HCT116 (cell line): ENCODE measurements around the gene TRAF2. TPM values are rescaled to one million over a fixed set of nuclear protein-coding genes. Genes with fewer than 3 reads are reported as not detected.

Experiments used
- ATAC-seq: fragments of 200-7000 bp; cut with Tn5 transposase; 2 replicates; pipeline ENCODE4 v1.9.1; 2020; ENCODE audit warnings: mild to moderate bottlenecking, moderate library complexity
- BruUV-seq: library from RNA; stranded (reverse); fragments of 400-500 nt; replicated peaks from 2 replicates; lab custom pipeline; 2021; lab: Mats Ljungman, UMichigan
- CTCF ChIA-PET: fragments of 300-600 bp; sonication (Branson Sonifier 250); formaldehyde crosslinking; loops from one replicate; lab custom pipeline; 2021; ENCODE audit warnings: antibody characterized with exemption; lab: Charles Lee
- POLR2A ChIA-PET: fragments of 300-600, 350-600 bp; sonication (Branson Sonifier 250); formaldehyde crosslinking; loops from one replicate; lab custom pipeline; 2021; ENCODE audit warnings: antibody characterized with exemption; lab: Charles Lee
- RAD21 ChIA-PET, 2 experiments: fragments of 300-600 bp; sonication (Branson Sonifier 250); formaldehyde crosslinking; loops; one replicate each; lab custom pipeline; 2023; ENCODE audit warnings: low total read pairs in 2 of 2; ENCODE audit not compliant: uncharacterized antibody in 2 of 2, unreplicated experiment in 2 of 2, low non-redundant PET in 1 of 2; lab: Charles Lee
- DNase-seq: peaks from one replicate; pipeline ENCODE4 v3.0.0-alpha.2; 2010; ENCODE audit warnings: low read depth, low spot score
- H2AFZ ChIP-seq: fragments of 200-600 bp; shearing (Covaris generic), sonication (generic); 2 replicates; pipeline ENCODE4 v1.6.1; 2017; ENCODE audit warnings: low read depth, mixed run types, mixed read lengths, antibody characterized with exemption, low read length; ENCODE audit not compliant: poor library complexity, severe bottlenecking
- H3K27ac ChIP-seq: 2 replicates; pipeline ENCODE4 v1.5.1; 2012; ENCODE audit warnings: low read depth, low read length
- H3K27me3 ChIP-seq: fragments of 200-600 bp; sonication (generic); 2 replicates; pipeline ENCODE4 v1.6.1; 2016; ENCODE audit warnings: mixed run types, low read length, mixed read lengths; ENCODE audit not compliant: insufficient read depth
- H3K36me3 ChIP-seq, 2 experiments: fragments of 200-500 bp in 1 of 2; fragments of 200-600 bp in 1 of 2; sonication (Bioruptor generic) in 1 of 2; sonication (generic) in 1 of 2; 2 replicates each; pipeline versions ENCODE4 v1.5.1 to v1.6.1; 2014 to 2016; ENCODE audit warnings: low read length in 2 of 2, inconsistent platforms in 1 of 2, mixed read lengths in 1 of 2, mixed run types in 1 of 2; ENCODE audit not compliant: insufficient read depth in 2 of 2, control insufficient read depth in 1 of 2
- H3K4me1 ChIP-seq, 2 experiments: fragments of 200-600 bp in 1 of 2; sonication (generic) in 1 of 2; 2 replicates each; pipeline versions ENCODE4 v1.5.1 to v1.6.1; 2012 to 2017; ENCODE audit warnings: low read length in 2 of 2, inconsistent platforms in 1 of 2, mild to moderate bottlenecking in 1 of 2, mixed read lengths in 1 of 2, mixed run types in 1 of 2, moderate library complexity in 1 of 2; ENCODE audit not compliant: insufficient read depth in 2 of 2, control insufficient read depth in 1 of 2
- H3K4me2 ChIP-seq: fragments of 200-600 bp; sonication (generic); 2 replicates; pipeline ENCODE4 v1.6.1; 2017; ENCODE audit warnings: mixed run types, low read length, mixed read lengths
- H3K4me3 ChIP-seq, 2 experiments: fragments of 200-600 bp in 1 of 2; sonication (generic) in 1 of 2; replicated peaks in 1 of 2; 2 replicates each; pipeline ENCODE4 v1.5.1; 2011 to 2016; ENCODE audit warnings: low read length in 2 of 2, control low read depth in 1 of 2, low read depth in 1 of 2, mild to moderate bottlenecking in 1 of 2, mixed read lengths in 1 of 2, mixed run types in 1 of 2
- H3K79me2 ChIP-seq: fragments of 200-600 bp; sonication (generic); 2 replicates; pipeline ENCODE4 v1.6.1; 2017; ENCODE audit warnings: mild to moderate bottlenecking, mixed run types, low read length, moderate library complexity, mixed read lengths; ENCODE audit not compliant: insufficient read depth
- H3K9ac ChIP-seq: fragments of 200-600 bp; sonication (generic); 2 replicates; pipeline ENCODE4 v1.6.1; 2016; ENCODE audit warnings: low read length, mixed read lengths
- H3K9me2 ChIP-seq: fragments of 200-600 bp; sonication (generic), shearing (Covaris generic); 2 replicates; pipeline ENCODE4 v1.6.1; 2017; ENCODE audit warnings: mixed run types, mild to moderate bottlenecking, moderate library complexity; ENCODE audit not compliant: insufficient read depth
- H3K9me3 ChIP-seq, 2 experiments: fragments of 200-500 bp in 1 of 2; fragments of 200-600 bp in 1 of 2; sonication (Bioruptor generic) in 1 of 2; sonication (generic) in 1 of 2; 2 replicates each; pipeline ENCODE4 v1.6.1; 2014 to 2017; ENCODE audit warnings: low read length in 2 of 2, mixed read lengths in 2 of 2, inconsistent platforms in 1 of 2, low read depth in 1 of 2, mild to moderate bottlenecking in 1 of 2, mixed run types in 1 of 2, moderate library complexity in 1 of 2; ENCODE audit not compliant: control insufficient read depth in 1 of 2, insufficient read depth in 1 of 2
- H4K20me1 ChIP-seq: fragments of 200-600 bp; sonication (generic), shearing (Covaris generic); 2 replicates; pipeline ENCODE4 v1.6.1; 2017; ENCODE audit warnings: mixed run types, mild to moderate bottlenecking, moderate library complexity; ENCODE audit not compliant: insufficient read depth
- ATF3 ChIP-seq: IDR thresholded peaks from 2 replicates; pipeline ENCODE4 v1.6.1; 2012
- CEBPB ChIP-seq: IDR thresholded peaks from 2 replicates; pipeline ENCODE4 v1.6.1; 2012; ENCODE audit warnings: low read depth
- CTCF ChIP-seq, 3 experiments: fragments of 200-600 bp in 1 of 3; sonication (generic) in 1 of 3; IDR thresholded peaks in 2 of 3; conservative IDR thresholded peaks in 1 of 3; 2 replicates each; pipeline ENCODE4 v1.5.1; 2012 to 2017; ENCODE audit warnings: low read depth in 2 of 3, low read length in 2 of 3, antibody characterized with exemption in 1 of 3, borderline replicate concordance in 1 of 3, control low read depth in 1 of 3, mild to moderate bottlenecking in 1 of 3, mixed read lengths in 1 of 3, mixed run types in 1 of 3, moderate library complexity in 1 of 3; ENCODE audit not compliant: insufficient read depth in 1 of 3
- EGR1 ChIP-seq: IDR thresholded peaks from 2 replicates; pipeline ENCODE4 v1.6.1; 2012; ENCODE audit warnings: low read depth
- ELF1 ChIP-seq: IDR thresholded peaks from 2 replicates; pipeline ENCODE4 v1.6.1; 2012; ENCODE audit warnings: low read depth, borderline replicate concordance
- EZH2phosphoT487 ChIP-seq: fragments of 200-600 bp; IDR thresholded peaks from 2 replicates; pipeline ENCODE4 v1.6.1; 2018; ENCODE audit warnings: antibody characterized with exemption, borderline replicate concordance
- FOSL1 ChIP-seq: IDR thresholded peaks from 2 replicates; pipeline ENCODE4 v1.6.1; 2012; ENCODE audit warnings: low read depth
- JUND ChIP-seq: IDR thresholded peaks from 2 replicates; pipeline ENCODE4 v1.6.1; 2012
- MAX ChIP-seq: IDR thresholded peaks from 2 replicates; pipeline ENCODE4 v1.6.1; 2012
- POLR2A ChIP-seq: IDR thresholded peaks from 2 replicates; pipeline ENCODE4 v1.7.0; 2011; ENCODE audit warnings: borderline replicate concordance; ENCODE audit not compliant: insufficient read depth, insufficient read length; ENCODE audit errors: extremely low read depth
- RAD21 ChIP-seq: IDR thresholded peaks from 2 replicates; pipeline ENCODE4 v1.6.1; 2012; ENCODE audit warnings: low read depth, mild to moderate bottlenecking
- REST ChIP-seq: IDR thresholded peaks from 2 replicates; pipeline ENCODE4 v1.6.1; 2012; ENCODE audit warnings: low read depth
- SIN3A ChIP-seq: IDR thresholded peaks from 2 replicates; pipeline ENCODE4 v1.6.1; 2012; ENCODE audit warnings: low read depth
- SP1 ChIP-seq: IDR thresholded peaks from 2 replicates; pipeline ENCODE4 v1.6.1; 2012; ENCODE audit warnings: low read depth
- SRF ChIP-seq: IDR thresholded peaks from 2 replicates; pipeline ENCODE4 v1.6.1; 2012; ENCODE audit warnings: low read depth
- TCF7L2 ChIP-seq: IDR thresholded peaks from 2 replicates; pipeline ENCODE4 v1.7.0; 2011; ENCODE audit warnings: borderline replicate concordance, inconsistent platforms; ENCODE audit not compliant: insufficient read depth, insufficient read length; ENCODE audit errors: extremely low read depth
- YY1 ChIP-seq: IDR thresholded peaks from 2 replicates; pipeline ENCODE4 v1.6.1; 2011; ENCODE audit warnings: low read length, low read depth, moderate library complexity, mild to moderate bottlenecking; ENCODE audit not compliant: insufficient replicate concordance; ENCODE audit errors: extremely low read depth
- ZBTB33 ChIP-seq: IDR thresholded peaks from 2 replicates; pipeline ENCODE4 v1.6.1; 2011; ENCODE audit warnings: mild to moderate bottlenecking, low read length, moderate library complexity; ENCODE audit not compliant: insufficient replicate concordance; ENCODE audit errors: extremely low read depth
- ZFX ChIP-seq: fragments of 450-650 bp; IDR thresholded peaks from 2 replicates; pipeline ENCODE4 v1.6.1; 2017
- ZNF274 ChIP-seq: fragments of 200-500 bp; sonication (Bioruptor generic); IDR thresholded peaks from 2 replicates; pipeline ENCODE4 v1.6.1; 2014; ENCODE audit warnings: mild to moderate bottlenecking, low read depth, low read length, inconsistent platforms
- intact Hi-C: fragments of 100-400 bp; cut with micrococcal nuclease; formaldehyde crosslinking; loops from 2 replicates; pipeline ENCODE4 v1.10.0; 2022
- total RNA-seq: library from RNA; stranded (reverse); gene quantifications from one replicate; pipeline ENCODE4 v1.2.1, GENCODE V29; 2021; ENCODE audit not compliant: unreplicated experiment

TRAF2 gene
- total RNA-seq, 1 experiment from 2014 or later, result 28.4 TPM

- intact Hi-C loops, result no loop called here
- Histone ChIP-seq H3K36me3 (no peaks in the 10 kb centered on the region), H4K20me1 (no peaks in the 10 kb centered on the region), H2AFZ (no peak overlapping the region), H3K9me2 (no peaks in the 10 kb centered on the region), H3K4me3 (no peak overlapping the region), H3K9me3 (no peaks in the 10 kb centered on the region), H3K4me1 (peaks cover 2 to 18% of the 10 kb centered on the region in 2 experiments; a peak in 3 of 4 replicates), H3K27me3 (no peaks in the 10 kb centered on the region), H3K27ac (no peak overlapping the region), H3K9ac (no peak overlapping the region), H3K79me2 (no peaks in the 10 kb centered on the region), H3K4me2 (no peak overlapping the region)
- CTCF ChIA-PET, result no interaction called here
- TF ChIP-seq EZH2phosphoT487 (no peak), RAD21 (no peak), EGR1 (no peak), YY1 (no peak), MAX (no peak), ZFX (no peak), ATF3 (no peak), SP1 (no peak), REST (no peak), ZBTB33 (no peak), CTCF (IDR thresholded peaks at IDR 0.05 in 2 of 3, conservative IDR thresholded peaks at IDR 0.05 in 1 of 3; ENCODE audit: borderline replicate concordance in 1 of 3, insufficient read depth in 1 of 3, low read depth in 2 of 3, low read length in 2 of 3) (no peak), SIN3A (no peak), ELF1 (no peak), FOSL1 (no peak), CEBPB (no peak), JUND (no peak), SRF (no peak), ZNF274 (no peak), POLR2A (no peak), TCF7L2 (no peak)
- DNase-seq (no peak), ATAC-seq (no peak)
- no TSS peak for BruUV-seq
- RAD21 ChIA-PET, result no interaction called here
- POLR2A ChIA-PET, result no interaction called here
Measured at GRCh38 chr9:136972335-136972734, 86.0 kb downstream of the TRAF2 start.
